UCSD-AML1 (cell line): ENCODE data around the gene AIM2.
A peak's percentile ranks its signal among the peaks of the same experiment; 100 is the strongest.
"Not testable (repeated sequence)": the region's sequence is repeated elsewhere in the genome, so short reads cannot be mapped to it uniquely, and the experiment has no call there.

ENCODE experiments used
- DNase-seq: peaks from one replicate; lab custom pipeline; 2025; ENCODE audit not compliant: unreplicated experiment; lab: John Stamatoyannopoulos, UW

Gene AIM2, protein sequence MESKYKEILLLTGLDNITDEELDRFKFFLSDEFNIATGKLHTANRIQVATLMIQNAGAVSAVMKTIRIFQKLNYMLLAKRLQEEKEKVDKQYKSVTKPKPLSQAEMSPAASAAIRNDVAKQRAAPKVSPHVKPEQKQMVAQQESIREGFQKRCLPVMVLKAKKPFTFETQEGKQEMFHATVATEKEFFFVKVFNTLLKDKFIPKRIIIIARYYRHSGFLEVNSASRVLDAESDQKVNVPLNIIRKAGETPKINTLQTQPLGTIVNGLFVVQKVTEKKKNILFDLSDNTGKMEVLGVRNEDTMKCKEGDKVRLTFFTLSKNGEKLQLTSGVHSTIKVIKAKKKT

DNA sequence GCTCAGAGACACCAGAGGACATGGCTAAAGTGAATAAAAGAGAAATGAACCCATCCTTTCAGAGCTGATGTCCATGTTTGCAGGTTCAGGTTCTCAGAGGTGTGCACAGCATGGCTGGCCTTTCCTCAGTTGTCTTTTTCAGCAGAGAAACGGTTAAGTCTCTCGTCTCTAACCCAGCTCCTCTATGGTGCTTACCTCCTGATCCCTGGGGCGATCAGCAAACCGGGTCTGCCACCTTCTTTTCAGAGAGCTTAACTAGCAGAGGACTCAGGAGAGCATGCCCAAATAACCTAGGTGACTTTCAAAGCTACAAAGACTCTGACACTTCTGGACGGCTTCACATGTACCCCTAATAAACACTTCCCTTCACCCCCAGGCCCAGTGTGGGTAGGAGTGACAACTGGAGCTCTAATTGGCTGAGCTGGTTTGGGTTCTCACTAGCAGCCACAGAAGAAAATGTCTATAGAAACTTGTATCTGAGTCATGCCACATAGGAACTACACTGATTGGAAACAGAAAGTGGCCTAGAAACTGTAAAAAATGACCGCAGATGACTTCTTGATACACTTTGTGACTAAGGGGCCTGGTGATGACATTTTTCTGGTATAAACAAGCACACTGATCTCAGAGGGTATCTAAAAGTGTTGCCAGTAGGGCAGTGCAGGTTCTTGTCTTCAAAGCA, at the start of gene AIM2:
Gene AIM2, minus strand, starts transcription at position 329 of the 682 bp plus-strand sequence. CDS start 3,267 bp downstream, outside the sequence.
- DNase-seq = no peak

GRCh38 chr1:159123587-159123986, 47.0 kb upstream of the AIM2 start:
- no peak for DNase-seq

GRCh38 chr1:159122005-159122621, 45.5 kb upstream of the AIM2 start:
- DNase-seq = no peak

GRCh38 chr1:159121526-159121925, 45.0 kb upstream of the AIM2 start:
- no peak for DNase-seq

- no peak for DNase-seq
Measured at GRCh38 chr1:159120317-159120716, 43.8 kb upstream of the AIM2 start.

DNA sequence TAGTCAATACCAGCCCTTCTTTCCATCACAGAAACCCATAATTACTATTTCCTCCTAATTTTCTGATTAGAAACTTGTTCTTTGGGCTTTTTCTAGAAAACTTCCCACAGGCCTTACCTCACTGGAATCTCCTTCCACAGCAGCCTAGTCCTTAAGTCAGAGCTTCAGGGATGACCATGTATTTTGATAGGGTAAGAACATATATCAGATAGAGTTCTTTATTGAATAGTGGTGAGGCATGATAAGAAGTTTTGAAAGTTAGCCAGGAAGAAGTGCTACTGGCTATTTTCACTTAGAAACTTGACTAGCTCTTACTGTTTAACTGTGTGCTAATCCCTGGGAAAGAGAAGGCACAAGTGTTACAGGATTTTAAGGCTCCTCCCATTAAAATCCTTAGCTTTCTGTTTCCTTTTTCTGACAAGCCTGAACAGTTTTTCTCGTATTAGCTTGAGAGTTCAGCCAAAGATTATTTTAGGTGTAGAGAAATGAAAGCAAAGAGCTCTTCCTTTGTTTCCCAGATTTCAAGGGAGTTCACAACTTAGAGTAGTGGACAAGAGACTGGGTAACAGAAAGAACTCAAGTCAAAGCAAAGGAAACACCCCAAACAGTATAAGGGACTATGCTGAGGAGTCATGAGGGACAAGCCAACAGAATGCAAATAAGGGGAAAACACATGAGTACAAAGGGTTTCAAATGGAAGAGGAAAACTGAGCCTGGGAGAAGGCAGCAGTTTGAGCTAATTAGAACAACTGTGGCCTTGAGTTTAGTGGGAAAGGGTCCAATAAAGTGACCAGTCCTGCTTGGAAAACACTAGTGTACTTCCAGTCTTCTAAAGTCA, 37.2 kb upstream of the AIM2 start:
- DNase-seq = no peak

DNA sequence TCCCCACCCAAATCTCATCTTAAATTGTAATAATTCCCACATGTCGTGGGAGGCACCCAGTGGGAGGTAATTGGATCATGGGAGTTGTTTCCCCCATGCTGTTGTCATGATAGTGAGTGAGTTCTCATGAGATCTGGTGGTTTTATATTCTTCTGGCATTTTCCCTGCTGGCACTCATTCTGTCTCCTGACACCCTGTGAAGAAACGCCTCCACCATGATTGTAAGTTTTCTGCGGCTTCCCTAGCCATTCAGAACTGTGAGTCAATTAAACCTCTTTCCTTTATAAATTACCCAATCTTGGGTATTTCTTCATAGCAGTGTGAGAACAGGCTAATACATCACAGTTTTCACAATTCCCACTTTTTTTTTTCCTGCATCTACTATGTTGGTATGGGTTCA, 26.5 kb upstream of the AIM2 start:
- not testable (repeated sequence) for DNase-seq

- no peak for DNase-seq
Measured at GRCh38 chr1:159100589-159100988, 24.0 kb upstream of the AIM2 start.

GRCh38 chr1:159098596-159098995, 22.0 kb upstream of the AIM2 start:
- DNase-seq = no peak

DNA sequence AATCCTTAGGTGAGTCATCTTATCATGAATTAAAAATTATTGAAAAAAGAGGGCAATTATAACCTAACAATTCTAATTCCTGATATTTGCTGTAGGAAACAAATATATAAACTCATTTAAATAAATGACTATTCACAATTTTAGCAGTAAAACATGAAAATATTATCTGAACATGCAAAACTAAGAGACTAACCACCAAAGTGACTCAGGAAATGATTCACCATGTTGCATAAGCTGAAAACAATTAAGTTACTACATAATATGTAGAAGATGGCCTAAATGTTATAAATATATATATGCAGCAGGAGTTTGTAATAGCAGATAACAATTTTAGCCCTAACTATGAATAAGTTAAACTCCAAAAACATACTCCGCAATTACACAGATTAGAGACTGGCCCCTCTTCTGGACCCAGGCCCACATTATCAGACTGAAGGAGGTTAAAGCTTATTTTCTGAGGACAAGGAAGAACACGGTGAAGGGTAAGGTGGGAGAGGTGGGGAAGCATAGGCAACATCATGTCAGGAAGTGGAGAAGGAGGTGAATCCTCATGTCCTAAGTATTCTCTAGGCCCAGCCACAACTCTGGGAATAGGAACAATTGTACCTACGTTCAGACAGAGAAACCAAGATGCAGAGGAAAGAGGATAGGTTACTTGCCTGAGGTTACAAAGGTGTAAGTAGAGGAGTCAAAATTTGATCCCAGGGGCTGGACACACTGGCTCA, 15.6 kb upstream of the AIM2 start:
- no peak for DNase-seq

- DNase-seq = no peak
Measured at GRCh38 chr1:159091607-159092031, 15.1 kb upstream of the AIM2 start.

DNA sequence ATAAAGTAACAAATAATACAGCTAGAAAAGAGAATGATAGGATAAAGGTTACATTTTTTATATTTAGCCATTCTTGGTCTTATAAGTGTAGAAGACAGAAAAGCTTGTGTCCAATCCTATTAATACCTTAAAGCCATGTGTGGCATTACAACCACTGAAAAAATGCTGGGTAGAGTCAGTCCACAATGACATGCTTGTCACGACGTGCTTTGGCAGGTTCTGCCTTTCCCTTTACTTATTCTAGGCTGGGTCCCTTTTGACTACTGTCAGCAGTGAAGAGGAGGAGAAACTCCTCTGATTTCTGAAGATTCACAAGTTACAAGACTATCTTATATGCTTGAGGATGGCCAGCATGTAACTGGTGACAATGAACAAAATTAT, 14.6 kb upstream of the AIM2 start:
- no peak for DNase-seq

DNA sequence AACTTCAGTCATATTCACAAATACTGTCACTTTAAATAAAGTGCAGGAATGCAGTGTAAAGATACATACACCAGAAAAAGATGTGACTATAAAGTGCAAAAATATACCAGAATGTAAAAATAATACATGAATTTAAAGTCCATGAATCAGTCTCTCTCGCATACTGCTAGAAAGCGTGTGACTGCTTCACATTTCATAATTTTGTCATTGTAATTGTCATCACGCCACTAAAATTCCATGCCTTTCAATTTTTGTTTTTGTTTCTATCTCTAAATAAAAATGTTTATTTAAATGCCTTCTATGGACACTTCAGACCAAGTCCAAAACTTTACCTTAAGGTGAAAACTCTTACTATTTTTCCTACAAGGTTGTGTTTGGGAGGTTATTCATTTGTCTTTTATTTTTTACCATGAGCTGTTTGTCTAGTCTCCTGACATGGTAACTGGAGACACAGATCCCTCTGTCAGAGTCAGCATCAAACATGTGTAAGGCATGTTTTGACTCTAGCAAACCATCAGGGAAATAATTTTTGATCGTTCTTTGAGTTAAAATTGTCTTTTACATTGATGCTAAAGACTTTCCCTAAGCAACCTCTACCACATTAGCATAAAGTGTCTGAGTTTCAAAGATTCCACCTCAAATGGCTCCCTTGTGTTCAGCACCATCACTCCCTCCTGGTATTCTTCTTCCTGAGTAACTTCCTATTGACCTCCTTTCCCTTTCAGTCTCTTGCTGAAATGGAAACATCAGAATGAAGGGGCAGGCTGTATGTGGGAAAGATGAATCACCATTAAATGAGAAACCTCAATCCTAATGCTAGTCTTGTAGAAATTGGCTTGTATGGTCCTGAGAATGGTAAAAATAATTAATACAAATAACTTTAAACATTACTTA, 14.0 kb upstream of the AIM2 start:
- DNase-seq = no peak

DNA sequence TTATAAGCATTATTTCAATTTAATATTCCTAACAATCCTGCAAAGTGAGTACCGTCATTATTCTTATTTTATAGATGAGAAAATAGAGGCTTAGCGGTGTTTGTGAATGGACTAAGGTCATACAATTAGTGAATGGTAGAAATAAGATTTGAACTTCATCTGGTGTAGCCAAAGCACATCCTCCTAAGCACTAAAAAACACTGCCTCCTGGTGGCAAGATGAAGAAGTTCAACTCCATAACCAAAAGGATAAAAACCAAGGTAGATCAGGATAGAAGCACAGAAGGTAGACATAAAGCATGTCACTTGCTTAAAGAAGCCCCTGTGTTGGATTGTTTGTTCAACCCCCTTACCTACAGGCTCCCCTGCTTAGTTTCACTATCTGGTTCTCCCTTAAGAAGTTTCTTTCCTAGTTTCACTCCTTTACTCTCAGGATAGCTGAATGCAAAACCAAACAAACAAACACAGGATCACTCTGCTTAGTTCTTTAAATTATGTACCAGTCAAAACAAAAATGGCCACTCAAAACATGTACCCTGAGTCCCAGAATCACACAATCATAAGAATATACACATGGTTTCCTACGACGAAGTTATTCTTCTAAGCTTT, 12.7 kb upstream of the AIM2 start:
- DNase-seq = no peak

DNA sequence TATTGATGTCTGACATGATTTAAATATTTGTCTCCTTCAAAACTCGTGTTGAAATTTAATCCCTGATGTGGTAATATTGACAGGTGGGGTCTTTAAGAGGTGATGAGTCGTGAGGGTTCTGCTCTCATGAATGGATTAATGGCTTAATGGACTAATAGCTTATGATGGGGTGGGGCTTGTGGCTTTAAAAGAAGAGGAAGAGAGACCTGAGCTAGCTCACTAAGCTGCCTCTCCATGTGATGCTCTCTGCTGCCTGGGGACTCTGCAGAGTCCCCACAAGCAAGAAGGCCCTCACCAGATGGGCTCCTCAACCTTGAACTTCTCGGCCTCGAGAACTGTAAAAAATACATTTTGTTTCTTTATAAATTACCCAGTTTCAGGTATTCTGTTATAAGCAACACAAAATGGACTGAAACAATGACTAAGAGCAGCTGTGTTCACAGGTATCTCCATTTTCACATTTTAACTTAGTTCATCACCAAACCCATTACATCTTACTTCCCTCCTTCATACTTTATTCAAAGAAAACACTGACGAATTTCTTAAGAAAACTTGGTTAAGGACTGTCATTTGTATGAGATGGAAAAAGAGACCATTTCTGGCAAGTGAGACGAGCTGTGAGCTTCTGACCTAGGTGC, 12.1 kb upstream of the AIM2 start:
- no peak for DNase-seq

DNA sequence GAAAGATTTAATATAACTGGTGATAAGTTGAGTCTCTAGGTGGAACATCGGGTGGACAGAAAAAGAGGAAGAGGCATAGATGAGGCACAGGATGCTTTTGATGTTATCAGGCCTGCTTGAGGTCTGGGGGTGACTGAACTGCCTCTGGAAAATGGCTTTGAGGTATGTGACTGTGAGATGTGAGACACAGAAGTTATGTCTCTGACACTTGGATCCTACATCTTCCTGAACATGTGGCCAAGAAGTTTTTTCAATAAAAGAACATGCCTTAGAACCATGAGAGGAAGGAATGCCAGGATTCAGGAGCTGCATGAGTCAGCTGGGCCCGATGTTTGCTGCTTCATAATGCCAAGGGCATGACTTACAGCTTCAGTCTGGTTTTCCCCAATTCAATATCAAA, 11.5 kb upstream of the AIM2 start:
- peak; percentile 18 for DNase-seq

DNA sequence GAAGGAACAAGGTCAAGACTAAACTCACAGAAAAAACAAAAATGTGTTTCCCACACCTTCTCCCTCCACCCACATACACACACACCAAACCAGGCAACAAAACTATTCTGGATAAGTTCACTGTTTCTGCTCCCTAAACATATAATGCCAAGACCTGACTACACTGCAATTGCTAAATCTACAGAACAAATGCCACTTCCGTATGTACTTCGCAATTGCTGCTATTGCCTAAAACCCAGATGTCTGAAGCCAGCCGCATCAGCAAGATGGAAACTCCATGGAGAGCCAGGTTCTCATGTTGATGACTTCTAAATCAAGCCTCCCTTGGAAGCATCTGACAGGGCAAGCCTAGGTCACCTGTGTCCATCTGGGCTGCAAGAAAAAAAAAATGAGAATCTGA, 8.3 kb upstream of the AIM2 start:
- DNase-seq = no peak

DNA sequence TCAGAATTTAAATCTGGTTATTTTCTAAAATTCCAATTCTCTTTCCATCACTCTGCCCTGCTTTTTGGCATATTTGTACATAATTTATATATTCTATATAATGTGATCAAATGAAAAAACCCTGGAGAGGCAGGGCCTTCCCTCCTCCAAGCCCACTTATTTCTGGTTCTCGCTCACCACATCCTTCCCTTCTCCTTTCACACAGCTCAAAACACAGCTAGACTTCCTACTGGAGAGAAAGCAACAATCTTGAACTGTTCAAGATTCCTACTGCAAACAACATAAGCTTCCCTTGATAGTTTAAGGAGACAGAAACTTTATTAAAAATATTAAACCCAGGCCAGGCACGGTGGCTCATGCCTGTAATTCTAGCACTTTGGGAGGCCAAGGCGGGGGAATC, 7.6 kb upstream of the AIM2 start:
- DNase-seq = no peak

DNA sequence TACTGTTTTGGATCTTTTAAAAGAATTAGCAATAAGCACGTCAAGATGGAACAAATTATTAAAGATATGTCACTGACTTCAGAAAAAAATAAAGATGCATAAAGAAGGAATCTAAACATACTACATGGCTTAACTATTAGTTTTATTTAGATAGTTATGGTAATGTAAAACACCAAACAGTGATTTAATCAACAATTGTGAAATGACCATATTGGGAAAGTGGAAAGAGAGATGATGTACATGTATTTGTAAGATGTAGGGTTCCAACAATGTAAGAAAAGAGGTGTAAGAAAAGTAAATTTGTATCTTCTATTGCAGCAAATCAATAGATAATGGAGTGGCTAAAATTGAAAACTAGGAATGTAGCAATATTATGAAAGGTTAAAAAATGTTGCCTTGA, 6.4 kb upstream of the AIM2 start:
- DNase-seq = no peak
